GM19240 (cell line): Measurements from ENCODE around the gene CCNC.
"Not testable (repeated sequence)": the region's sequence is repeated elsewhere in the genome, so short reads cannot be mapped to it uniquely, and the experiment has no call there.

Experiments used
- DNase-seq: peaks from one replicate; pipeline ENCODE4 v3.0.0; 2011; ENCODE audit warnings: low spot score; ENCODE audit not compliant: insufficient read length

The CCNC gene

DNA sequence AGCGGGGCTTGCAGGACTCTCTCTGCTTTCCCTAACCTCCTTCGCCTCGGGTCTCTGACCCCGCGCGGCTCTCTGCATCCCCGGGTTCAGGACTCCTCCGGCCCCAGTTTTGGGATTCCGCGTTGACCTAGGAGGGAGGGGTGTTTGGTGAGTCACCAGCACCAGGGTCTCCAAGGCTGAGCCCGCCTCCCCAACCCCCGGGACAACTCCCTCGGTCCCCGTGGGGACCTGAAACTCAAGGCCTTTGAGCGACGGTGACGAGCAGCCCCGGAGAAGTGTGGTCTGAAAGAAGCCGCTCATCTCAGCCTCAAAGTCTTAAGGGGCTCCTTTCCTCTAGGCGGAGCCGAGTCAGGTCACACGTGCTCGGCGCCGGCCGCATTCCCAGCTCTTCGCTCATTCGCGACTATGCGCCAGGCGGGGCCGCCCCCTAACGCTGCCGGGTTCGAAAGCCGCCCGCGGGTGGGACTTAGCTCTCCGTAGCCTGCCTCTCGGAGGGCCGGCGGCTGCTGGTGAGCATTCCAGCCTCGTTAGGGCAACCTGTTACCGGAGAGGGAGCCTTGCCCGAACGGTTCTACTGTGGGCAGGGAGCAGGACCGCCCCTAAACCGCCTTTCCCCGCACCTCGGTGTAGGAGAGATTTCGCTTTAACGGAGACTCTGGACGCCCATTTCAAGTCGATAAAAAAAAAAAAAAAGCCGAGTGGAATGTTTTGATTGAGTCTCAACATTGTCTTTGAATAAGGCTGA lies 35.1 kb upstream of the CCNC start:
- no peak for DNase-seq

DNA sequence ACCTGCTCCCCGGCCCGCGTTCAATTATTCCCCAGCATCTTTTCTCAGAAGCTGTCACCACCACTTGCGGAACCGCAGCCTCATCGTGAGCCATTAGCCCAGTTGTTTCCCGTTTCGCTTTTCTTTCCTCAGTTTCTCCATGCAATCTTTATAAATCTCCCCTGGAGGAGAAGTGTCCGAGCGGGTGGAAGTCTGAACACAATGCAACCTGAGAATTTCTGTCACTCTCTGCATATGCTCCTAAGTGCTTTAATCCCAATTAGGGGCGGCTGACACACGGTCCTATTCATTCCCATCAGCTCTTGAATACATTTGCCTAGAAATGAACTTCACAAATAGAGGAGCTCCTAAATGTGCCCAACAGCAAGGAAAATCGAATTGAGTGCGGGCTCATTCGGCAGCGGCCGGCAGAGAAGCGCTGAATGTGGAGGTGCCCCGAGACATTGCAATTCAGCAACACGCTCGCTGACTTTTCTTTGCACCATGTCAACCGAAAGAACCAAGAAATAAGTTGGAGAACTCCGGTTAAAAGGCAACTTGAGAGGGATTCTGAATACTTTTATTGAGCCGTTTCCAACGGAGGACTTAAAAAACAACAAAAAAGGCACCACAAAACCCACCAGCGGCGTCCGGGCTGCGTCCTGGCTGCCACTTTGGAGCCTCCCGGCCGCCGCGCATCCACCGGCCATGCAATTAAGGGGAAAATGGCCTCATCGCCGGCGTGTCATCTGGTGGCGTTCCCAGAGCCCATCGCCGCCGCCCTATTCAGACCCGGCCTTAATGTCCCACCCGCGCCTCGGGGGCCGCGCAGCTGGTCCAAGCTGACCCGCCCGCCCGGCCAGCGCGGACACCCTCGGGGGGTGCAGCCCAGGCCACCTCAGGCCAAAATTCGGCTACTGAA lies 34.3 kb upstream of the CCNC start:
- DNase-seq, result no peak

- DNase-seq, result not testable (repeated sequence)
Observed at GRCh38 chr6:99594696-99595095, 26.2 kb upstream of the CCNC start.

DNA sequence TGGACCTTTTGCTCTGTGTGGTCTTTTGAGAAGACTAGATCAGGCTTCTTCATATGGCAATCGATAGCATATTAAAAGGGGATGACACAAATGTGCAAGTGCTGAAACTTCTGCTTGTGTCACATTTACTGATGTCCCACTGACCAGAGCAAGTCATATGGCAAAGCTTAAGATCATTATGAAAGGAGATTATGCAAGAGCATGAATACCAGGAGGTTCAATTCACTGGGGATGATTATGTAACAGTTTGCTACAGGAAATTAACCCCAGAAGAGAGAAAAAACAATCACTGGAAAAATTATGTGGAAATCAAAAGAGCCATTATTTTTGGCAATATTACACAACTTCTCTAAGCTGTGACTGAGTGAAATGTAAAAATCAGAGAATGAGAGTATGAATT lies 24.4 kb upstream of the CCNC start:
- no peak for DNase-seq

DNA sequence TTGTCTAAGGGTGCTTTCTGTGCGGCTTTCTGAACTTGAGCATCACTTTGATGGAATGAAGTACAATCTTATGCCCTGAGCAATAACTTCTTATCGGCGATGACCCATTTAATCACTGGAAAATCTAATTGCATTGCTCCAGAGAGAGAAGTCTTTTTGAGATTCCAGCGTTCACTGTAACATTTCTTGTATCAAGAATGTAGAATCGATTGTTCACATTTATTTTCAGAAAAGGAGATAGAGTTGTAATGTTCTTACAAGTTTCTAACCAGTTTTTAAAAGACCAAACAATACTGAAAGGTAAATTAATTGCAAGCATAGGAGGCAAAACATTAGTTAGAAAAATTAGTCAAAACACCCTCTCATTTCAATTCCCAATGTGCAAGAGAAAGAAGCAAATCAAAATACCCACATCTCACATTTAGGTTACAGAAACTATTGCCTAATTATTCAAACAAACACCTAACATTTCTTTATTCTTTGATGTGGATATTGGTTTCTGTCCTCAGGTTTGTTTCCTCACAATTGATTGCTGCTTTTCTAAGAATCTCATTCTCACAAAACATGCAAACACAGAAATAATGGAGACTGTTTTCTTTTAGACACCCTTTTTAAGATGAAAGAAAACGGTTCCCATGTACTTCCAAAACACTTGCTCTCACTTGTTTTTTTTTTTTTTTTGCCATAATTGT lies 23.4 kb upstream of the CCNC start:
- DNase-seq, result no peak

GRCh38 chr6:99590728-99591672 lies 22.5 kb upstream of the CCNC start:
- DNase-seq, result no peak

- no peak for DNase-seq
Observed at GRCh38 chr6:99589907-99590493, 21.5 kb upstream of the CCNC start.

DNA sequence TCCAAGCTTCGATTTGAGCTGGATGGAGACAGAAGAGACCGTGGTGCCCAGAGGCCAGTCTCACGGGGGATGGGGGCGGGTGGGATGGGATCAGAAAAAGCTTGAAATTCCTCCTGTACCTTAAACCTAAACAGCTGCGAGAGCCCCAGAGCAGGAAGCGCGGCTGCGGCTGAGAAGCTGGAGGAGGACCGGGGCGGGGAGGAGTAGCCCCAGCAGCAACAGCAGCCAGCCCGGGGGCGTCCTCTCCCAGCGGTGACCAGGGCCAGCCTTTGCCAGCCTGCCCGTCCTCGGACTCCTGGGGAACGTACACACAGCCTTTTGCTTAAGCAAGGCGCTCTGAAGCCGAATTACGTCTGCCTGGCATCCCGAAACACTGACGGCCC lies 20.8 kb upstream of the CCNC start:
- DNase-seq, result no peak

DNA sequence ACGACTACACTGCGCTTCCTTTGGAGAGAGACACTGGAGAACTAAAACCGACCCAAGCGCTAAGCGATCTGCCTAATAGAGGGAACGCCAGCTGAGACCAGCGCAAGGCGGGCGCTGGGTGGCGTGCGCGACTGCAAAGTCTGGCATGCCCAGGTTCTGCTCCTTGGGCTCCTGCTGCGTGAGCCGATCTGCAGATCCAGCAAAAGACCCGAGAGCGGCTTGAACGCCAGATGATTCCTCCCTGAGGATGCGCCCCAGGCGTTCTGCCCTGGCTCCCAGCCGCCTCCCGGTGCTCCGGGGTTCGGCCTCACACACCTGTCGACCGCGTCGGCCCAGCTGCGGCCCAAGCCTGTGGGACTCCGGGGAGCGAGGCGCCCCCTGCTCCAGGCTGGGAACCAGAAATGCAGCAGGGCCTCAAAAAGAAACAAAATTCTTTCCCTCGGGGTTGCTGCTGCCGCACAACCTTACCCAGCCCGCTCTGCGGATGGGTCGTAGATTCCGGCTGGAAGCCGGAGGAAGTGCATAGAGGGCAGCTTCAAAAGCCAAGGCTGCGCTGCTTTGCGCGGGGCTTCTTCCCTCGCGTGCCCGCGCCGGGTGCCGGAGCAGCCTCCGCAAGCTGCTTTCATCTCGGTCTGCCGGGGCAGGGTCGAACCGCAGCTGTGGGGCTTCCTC lies 20.3 kb upstream of the CCNC start:
- DNase-seq, result peak; percentile 51

DNA sequence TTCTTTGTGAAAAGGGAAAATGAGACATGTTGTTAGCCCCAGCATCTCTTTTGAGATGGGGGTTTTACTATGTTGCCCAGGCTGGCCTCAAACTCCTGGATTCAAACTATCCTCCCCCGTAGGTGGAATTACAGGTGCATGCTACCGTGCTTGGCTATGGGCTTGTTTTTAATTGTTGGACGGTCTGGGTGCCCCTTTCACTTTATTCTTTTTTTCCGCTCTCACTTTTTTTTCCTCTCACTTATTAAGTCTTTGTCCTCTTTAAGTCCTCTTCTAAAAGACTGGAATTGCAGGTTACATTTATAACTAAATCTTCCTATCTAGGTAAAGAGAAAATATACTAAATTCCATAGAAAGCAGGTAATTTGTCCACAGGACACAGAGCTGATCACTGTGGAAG lies 19.3 kb upstream of the CCNC start:
- no peak for DNase-seq

GRCh38 chr6:99579781-99580180 lies 11.3 kb upstream of the CCNC start:
- no peak for DNase-seq

DNA sequence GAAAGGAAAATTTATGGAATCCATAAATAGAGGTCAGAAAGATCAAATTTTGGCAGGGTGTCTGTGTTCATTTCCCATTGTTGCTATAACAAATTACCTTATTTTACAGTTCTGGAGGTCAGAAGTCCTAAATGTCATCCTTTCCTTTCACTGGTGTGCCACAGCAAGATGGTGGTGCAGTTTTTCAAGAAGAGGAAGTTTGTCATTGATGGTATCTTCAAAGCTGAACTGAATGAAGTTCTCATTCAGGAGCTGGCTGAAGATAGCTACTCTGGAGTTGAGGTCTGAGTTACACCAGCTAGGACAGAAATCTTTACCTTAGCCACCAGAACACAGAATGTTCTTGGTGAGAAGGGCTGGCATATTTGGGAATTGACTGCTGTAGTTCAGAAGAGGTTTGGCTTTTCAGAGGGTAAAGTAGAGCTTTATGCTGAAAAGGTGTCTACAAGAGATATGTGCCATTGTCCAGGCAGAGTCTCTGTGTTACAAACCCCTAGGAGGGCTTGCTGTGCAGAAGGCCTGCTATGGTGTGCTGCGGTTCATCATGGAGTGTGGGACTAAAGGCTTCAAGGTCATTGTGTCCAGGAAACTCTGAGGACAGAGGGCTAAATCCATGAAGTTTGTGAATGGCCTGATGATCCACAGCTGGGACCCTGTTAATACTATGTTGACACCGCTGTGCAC lies 7.2 kb upstream of the CCNC start:
- no peak for DNase-seq

DNA sequence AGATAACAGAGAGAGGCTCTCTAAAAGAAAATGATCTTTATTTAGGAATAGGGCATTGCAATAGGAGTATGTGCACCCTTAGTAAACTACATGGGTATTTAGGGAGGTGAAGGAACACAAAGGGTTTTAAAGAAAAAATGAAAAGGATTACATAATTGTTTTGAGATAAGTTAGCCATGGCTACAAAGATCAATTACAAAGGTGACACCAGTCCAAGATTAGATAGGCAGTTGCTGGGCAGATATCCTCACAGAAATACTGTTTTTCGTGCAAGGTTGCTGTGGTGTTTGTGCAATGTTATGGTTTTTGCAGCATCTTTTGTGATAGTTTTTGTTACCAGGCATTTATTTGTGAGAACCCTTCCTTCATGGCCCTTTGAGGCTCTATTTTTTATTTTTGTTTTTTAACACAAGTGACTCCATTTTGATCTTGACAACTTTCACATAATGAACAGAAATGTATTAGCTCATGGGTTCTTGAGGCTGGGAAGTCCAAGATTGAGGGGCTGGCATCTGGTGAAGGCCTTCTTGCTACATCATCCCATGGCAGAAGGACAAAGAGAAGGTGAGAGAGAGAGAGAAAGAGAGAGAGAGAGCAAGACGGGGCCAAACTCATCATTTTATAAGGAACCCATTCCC lies 5.6 kb upstream of the CCNC start:
- no peak for DNase-seq

DNA sequence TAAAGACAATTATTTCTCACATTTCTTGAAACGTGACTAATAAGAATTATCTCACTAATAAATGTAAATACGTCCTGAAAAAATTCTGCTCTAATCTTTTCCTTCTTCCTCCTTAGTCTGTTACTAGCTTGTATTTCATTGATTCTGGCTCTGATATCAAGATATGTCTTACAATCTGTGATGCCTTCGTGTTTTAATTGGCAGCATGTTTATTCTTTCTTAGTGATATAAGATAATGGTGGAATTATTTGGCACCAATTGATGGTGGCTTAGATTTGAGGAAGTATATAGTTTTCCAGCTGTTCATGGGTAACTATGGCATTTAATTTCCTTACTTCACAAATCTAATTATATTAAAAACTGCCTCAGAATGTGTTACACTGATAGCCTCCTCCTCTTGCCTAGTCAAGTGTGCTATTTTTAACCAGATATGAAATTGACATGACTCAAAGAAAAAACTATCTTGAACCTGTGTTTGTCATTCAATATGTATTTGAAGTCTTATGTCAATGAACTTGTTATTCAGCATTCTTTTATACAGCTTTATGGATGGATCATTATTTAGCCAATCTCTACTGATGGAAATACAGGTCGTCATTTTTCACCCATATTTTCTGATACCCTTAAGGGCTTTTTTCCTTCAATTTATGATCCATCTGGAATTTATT lies 5.3 kb downstream of the CCNC start:
- no peak for DNase-seq

GRCh38 chr6:99560668-99561067 lies 7.8 kb downstream of the CCNC start:
- DNase-seq, result no peak

GRCh38 chr6:99559057-99559456 lies 9.4 kb downstream of the CCNC start:
- DNase-seq, result no peak

- no peak for DNase-seq
Observed at GRCh38 chr6:99553888-99554287, 14.6 kb downstream of the CCNC start.

DNA sequence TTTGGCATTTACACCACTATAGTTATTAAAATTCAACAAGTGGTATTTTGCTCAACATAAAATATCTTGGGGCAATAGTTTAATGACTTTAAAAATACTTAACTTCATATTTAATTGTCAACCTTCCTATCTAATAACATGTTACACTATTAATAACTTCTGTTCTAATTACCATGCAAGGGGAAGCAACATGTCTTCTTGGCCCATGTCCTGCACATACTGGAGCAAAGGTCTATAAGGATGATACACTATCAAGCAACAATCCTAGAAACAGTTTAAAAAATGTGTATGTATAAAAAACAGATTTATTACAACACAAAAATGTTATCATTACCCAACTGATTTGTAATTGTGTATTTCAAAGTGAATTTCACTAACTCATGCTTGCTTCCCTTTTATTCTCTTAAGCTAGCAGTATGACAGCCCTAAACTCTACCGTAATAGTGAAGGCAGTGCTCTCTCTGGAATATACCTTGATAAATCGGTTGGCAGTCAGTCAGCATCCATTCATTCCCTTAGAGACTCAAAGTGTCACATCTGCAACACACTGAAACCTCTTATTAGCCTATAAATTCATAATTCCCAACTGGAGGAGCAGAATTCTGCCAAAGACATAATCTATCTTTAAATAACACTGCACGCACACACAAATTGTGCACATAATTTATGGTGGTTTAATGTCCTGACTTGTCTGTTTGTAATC lies 18.3 kb downstream of the CCNC start:
- DNase-seq, result no peak
